HepG2 (cell line): ENCODE results near the gene MED13. TPM values are rescaled to one million over a fixed set of nuclear protein-coding genes. Genes with fewer than 3 reads are reported as not detected.

Source experiments
- CREB1 ChIP-seq, 2 experiments: fragments of 450-650 bp in 1 of 2; IDR thresholded peaks; 2 replicates each; pipeline ENCODE4 v1.6.1; 2016 to 2017; ENCODE audit warnings: control low read depth in 1 of 2, mild to moderate bottlenecking in 1 of 2, missing compliant biosample characterization in 1 of 2, missing genetic modification characterization in 1 of 2
- DNMT1 ChIP-seq: sonication (generic); formaldehyde crosslinking; IDR thresholded peaks from 2 replicates; pipeline ENCODE4 v1.5.1; 2020; ENCODE audit warnings: mild to moderate bottlenecking, missing genetic modification reagents
- DRAP1 ChIP-seq: IDR thresholded peaks from 2 replicates; pipeline ENCODE4 v1.6.1; 2016; ENCODE audit warnings: missing genetic modification reagents, missing compliant biosample characterization
- ELF3 ChIP-seq: IDR thresholded peaks from 2 replicates; pipeline ENCODE4 v1.6.1; 2016; ENCODE audit warnings: missing genetic modification reagents, missing compliant biosample characterization
- HHEX ChIP-seq: IDR thresholded peaks from 2 replicates; pipeline ENCODE4 v1.6.1; 2016; ENCODE audit warnings: control low read depth
- HOXA5 ChIP-seq: sonication (generic); formaldehyde crosslinking; IDR thresholded peaks from 2 replicates; pipeline ENCODE4 v1.4.0; 2020; ENCODE audit warnings: missing genetic modification reagents
- HOXA9 ChIP-seq: sonication (generic); formaldehyde crosslinking; IDR thresholded peaks from 2 replicates; pipeline ENCODE4 v1.8.1; 2022; ENCODE audit warnings: missing genetic modification reagents, mild to moderate bottlenecking, moderate library complexity, borderline replicate concordance
- IRF2 ChIP-seq: IDR thresholded peaks from 2 replicates; pipeline ENCODE4 v1.6.1; 2018; ENCODE audit warnings: missing genetic modification reagents, missing compliant biosample characterization
- MBD4 ChIP-seq: IDR thresholded peaks from 2 replicates; pipeline ENCODE4 v1.6.1; 2012; ENCODE audit warnings: low read length, inconsistent platforms, borderline replicate concordance
- NR2F6 ChIP-seq, 2 experiments: IDR thresholded peaks; 2 replicates each; pipeline ENCODE4 v1.6.1; 2016; ENCODE audit warnings: antibody characterized with exemption in 1 of 2, mild to moderate bottlenecking in 1 of 2
- PAWR ChIP-seq: sonication (generic); formaldehyde crosslinking; IDR thresholded peaks from 2 replicates; pipeline ENCODE4 v1.4.0; 2020; ENCODE audit warnings: missing genetic modification reagents, mild to moderate bottlenecking, borderline replicate concordance
- PHF21A ChIP-seq: sonication (generic); formaldehyde crosslinking; IDR thresholded peaks from 2 replicates; pipeline ENCODE4 v1.5.0; 2020; ENCODE audit warnings: mild to moderate bottlenecking, missing genetic modification reagents
- SAP130 ChIP-seq: IDR thresholded peaks from 2 replicates; pipeline ENCODE4 v1.6.1; 2016; ENCODE audit warnings: low read depth
- USF2 ChIP-seq, 2 experiments: sonication (generic) in 1 of 2; formaldehyde crosslinking in 1 of 2; IDR thresholded peaks; 2 replicates each; pipeline versions ENCODE4 v1.5.1 to v1.6.1; 2011 to 2020; ENCODE audit warnings: borderline replicate concordance in 1 of 2, low read depth in 1 of 2, low read length in 1 of 2, mild to moderate bottlenecking in 1 of 2, missing genetic modification reagents in 1 of 2, moderate library complexity in 1 of 2
- ZNF17 ChIP-seq: sonication (generic); formaldehyde crosslinking; IDR thresholded peaks from 2 replicates; pipeline ENCODE4 v1.5.0; 2020; ENCODE audit warnings: mild to moderate bottlenecking, missing genetic modification reagents
- ZNF234 ChIP-seq: sonication (generic); formaldehyde crosslinking; conservative IDR thresholded peaks from 2 replicates; pipeline ENCODE4 v1.5.1; 2020; ENCODE audit warnings: mild to moderate bottlenecking, missing genetic modification reagents
- ZNF318 ChIP-seq: sonication (generic); formaldehyde crosslinking; IDR thresholded peaks from 2 replicates; pipeline ENCODE4 v1.4.0; 2020; ENCODE audit warnings: mild to moderate bottlenecking, missing genetic modification reagents
- ZNF766 ChIP-seq: sonication (generic); formaldehyde crosslinking; IDR thresholded peaks from 2 replicates; pipeline ENCODE4 v1.5.0; 2020; ENCODE audit warnings: missing genetic modification reagents, borderline replicate concordance
- polyA plus RNA-seq, 8 experiments: library from polyadenylated mRNA; depleted of rRNA in 3 of 8; stranded (reverse) in 7 of 8; unstranded in 1 of 8; fragments of >200 nt; fragmentation: Illumina TruSeq in 4 of 8; extraction: Trizol in 4 of 8; gene quantifications; 2 replicates each; pipeline versions ENCODE4 v1.2.1 to v1.2.3, GENCODE V29; 2011 to 2016; ENCODE audit warnings: low read depth in 4 of 8, missing spikeins in 1 of 8, mixed read lengths in 1 of 8; ENCODE audit not compliant: insufficient read depth in 1 of 8
- total RNA-seq, 5 experiments: library from RNA; depleted of rRNA; stranded (reverse); fragments of >200 nt; fragmentation: Illumina TruSeq; extraction: Trizol; gene quantifications; 2 replicates each; pipeline ENCODE4 v1.2.3, GENCODE V29; 2016; ENCODE audit warnings: low read depth in 1 of 5

MED13 gene
- total and polyA plus RNA-seq, 2 of the 13 experiments (the other 11 are each of a cell fraction or from before 2014, with no cell fraction given), result 27.4 to 69.1 TPM

GRCh38 chr17:62093188-62094155 lies 28.4 kb upstream of the MED13 start (continued):
- TF ChIP-seq ZNF234 (CRISPR knock-in tag) (no peak), DNMT1 (CRISPR knock-in tag) (no peak), SAP130 (CRISPR knock-in tag) (0 out of 2 replicates have a peak, but pooled peaks have one; percentile 9), HOXA5 (no peak), HOXA9 (no peak), CREB1 (IDR thresholded peaks at IDR 0.05) (no peak), CREB1 (CRISPR knock-in tag; IDR thresholded peaks at IDR 0.05) (no peak; the same call in 1 of the 2 replicates), PAWR (CRISPR knock-in tag) (no peak), ZNF17 (no peak), USF2 (IDR thresholded peaks at IDR 0.05; ENCODE audit: low read depth, low read length) (0 out of 2 replicates have a peak, but pooled peaks have one; percentile 11), USF2 (CRISPR knock-in tag; IDR thresholded peaks at IDR 0.05; ENCODE audit: borderline replicate concordance) (peak; percentile 22; the same call in 1 of the 2 replicates), PHF21A (CRISPR knock-in tag) (peak; percentile 43; the same call in 1 of the 2 replicates), ZNF318 (CRISPR knock-in tag) (no peak), IRF2 (CRISPR knock-in tag) (no peak), HHEX (no peak), MBD4 (no peak), ELF3 (no peak), DRAP1 (CRISPR knock-in tag) (peak; percentile 32; the same call in 1 of the 2 replicates), NR2F6 (IDR thresholded peaks at IDR 0.05) (0 out of 2 replicates have a peak, but pooled peaks have one; percentile 27), NR2F6 (CRISPR knock-in tag; IDR thresholded peaks at IDR 0.05) (no peak), ZNF766 (CRISPR knock-in tag) (no peak)
- TF ChIP-seq, all 625 proteins: peak for 19
